Progenitor cell of endocrine pancreas (in vitro differentiated cells): ENCODE data around the gene TAF4. TPM values are rescaled to one million over a fixed set of nuclear protein-coding genes. Genes with fewer than 3 reads are reported as not detected.

Source experiments
- DNase-seq: peaks from one replicate; pipeline ENCODE4 v3.0.0; 2021; ENCODE audit warnings: low spot score; ENCODE audit not compliant: unreplicated experiment
- H3K27ac Mint-ChIP-seq: 2 replicates; pipeline ENCODE4 v1.8.0; 2021; ENCODE audit warnings: mild to moderate bottlenecking, moderate library complexity, mixed read lengths
- H3K27me3 Mint-ChIP-seq: 2 replicates; pipeline ENCODE4 v1.8.0; 2021; ENCODE audit warnings: mixed read lengths
- H3K36me3 Mint-ChIP-seq: 2 replicates; pipeline ENCODE4 v1.8.0; 2022; ENCODE audit warnings: mixed read lengths; ENCODE audit not compliant: insufficient read depth
- H3K4me1 Mint-ChIP-seq: 2 replicates; pipeline ENCODE4 v1.8.0; 2021; ENCODE audit warnings: low read depth, mixed read lengths
- H3K4me3 Mint-ChIP-seq: 2 replicates; pipeline ENCODE4 v1.8.0; 2021; ENCODE audit warnings: low read depth, mild to moderate bottlenecking, moderate library complexity, mixed read lengths
- H3K9me3 Mint-ChIP-seq: 2 replicates; pipeline ENCODE4 v1.8.0; 2021; ENCODE audit warnings: low read depth, mixed read lengths
- total RNA-seq: library from RNA; stranded (reverse); gene quantifications from 2 replicates; pipeline ENCODE4 v1.2.1, GENCODE V29; 2021
- TF ChIP-seq, protein P1 (sequence below): fragments of 200-600 bp; sonication (generic); IDR thresholded peaks from one replicate; pipeline ENCODE4 v1.5.0; 2021; ENCODE audit warnings: antibody characterized with exemption, mild to moderate bottlenecking; ENCODE audit not compliant: unreplicated experiment

The TAF4 gene
- total RNA-seq, 1 donor from 2014 or later: 34.7 TPM

DNA sequence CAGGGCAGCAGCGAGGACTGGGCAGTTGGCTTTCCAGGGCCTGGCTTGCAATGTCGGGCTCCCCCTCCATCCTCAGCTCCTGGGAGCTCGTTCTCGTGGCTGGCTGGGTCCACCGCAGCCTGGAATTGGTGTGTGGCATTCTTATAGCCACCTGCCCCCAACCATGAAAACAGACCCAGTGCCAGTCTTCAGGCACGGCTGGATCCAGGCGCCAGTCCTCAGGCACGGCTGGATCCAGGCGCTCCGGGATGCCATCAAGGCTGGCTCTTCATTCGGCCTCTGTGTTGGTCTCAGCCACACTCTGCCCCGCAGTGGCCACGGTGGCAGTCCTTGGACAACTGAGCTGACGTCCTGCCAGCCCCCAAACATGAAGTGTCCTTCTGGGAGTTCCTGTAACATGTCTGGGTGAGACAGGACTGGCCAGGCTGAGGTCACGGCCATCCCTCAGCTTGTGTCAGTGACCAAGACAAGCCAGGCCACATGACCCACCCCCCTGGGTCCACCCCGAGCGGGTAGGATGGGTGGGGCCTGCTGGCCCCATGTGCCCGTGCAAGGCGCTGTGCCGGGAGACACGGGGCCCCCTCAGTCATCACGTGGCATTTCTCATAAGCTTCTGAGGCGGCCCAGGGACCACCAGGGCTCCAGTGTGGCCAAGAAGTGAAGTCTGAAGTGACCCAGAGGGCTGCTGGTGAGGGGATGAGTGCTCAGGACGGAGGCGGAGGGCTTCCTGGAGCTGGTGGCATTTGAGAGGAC, 99.0 kb downstream of the TAF4 start:
- Mint-ChIP-seq H3K27me3 (no peaks in the 10 kb centered on the region), H3K9me3 (no peaks in the 10 kb centered on the region), H3K4me1 (no peaks in the 10 kb centered on the region), H3K36me3 (peaks cover 3% of the 10 kb centered on the region), H3K27ac (no peak overlapping the region), H3K4me3 (no peak overlapping the region)
- no peak for DNase-seq
- TF ChIP-seq, protein P1, sequence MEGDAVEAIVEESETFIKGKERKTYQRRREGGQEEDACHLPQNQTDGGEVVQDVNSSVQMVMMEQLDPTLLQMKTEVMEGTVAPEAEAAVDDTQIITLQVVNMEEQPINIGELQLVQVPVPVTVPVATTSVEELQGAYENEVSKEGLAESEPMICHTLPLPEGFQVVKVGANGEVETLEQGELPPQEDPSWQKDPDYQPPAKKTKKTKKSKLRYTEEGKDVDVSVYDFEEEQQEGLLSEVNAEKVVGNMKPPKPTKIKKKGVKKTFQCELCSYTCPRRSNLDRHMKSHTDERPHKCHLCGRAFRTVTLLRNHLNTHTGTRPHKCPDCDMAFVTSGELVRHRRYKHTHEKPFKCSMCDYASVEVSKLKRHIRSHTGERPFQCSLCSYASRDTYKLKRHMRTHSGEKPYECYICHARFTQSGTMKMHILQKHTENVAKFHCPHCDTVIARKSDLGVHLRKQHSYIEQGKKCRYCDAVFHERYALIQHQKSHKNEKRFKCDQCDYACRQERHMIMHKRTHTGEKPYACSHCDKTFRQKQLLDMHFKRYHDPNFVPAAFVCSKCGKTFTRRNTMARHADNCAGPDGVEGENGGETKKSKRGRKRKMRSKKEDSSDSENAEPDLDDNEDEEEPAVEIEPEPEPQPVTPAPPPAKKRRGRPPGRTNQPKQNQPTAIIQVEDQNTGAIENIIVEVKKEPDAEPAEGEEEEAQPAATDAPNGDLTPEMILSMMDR: no peak

- DNase-seq: no peak
- Mint-ChIP-seq H3K27ac (no peak overlapping the region), H3K9me3 (no peaks in the 10 kb centered on the region), H3K4me1 (no peaks in the 10 kb centered on the region), H3K27me3 (no peaks in the 10 kb centered on the region), H3K36me3 (peaks cover 5% of the 10 kb centered on the region), H3K4me3 (no peak overlapping the region)
- TF ChIP-seq, protein P1: no peak
These were observed 99.8 kb downstream of the TAF4 start for GRCh38 chr20:61965606-61966491.

DNA sequence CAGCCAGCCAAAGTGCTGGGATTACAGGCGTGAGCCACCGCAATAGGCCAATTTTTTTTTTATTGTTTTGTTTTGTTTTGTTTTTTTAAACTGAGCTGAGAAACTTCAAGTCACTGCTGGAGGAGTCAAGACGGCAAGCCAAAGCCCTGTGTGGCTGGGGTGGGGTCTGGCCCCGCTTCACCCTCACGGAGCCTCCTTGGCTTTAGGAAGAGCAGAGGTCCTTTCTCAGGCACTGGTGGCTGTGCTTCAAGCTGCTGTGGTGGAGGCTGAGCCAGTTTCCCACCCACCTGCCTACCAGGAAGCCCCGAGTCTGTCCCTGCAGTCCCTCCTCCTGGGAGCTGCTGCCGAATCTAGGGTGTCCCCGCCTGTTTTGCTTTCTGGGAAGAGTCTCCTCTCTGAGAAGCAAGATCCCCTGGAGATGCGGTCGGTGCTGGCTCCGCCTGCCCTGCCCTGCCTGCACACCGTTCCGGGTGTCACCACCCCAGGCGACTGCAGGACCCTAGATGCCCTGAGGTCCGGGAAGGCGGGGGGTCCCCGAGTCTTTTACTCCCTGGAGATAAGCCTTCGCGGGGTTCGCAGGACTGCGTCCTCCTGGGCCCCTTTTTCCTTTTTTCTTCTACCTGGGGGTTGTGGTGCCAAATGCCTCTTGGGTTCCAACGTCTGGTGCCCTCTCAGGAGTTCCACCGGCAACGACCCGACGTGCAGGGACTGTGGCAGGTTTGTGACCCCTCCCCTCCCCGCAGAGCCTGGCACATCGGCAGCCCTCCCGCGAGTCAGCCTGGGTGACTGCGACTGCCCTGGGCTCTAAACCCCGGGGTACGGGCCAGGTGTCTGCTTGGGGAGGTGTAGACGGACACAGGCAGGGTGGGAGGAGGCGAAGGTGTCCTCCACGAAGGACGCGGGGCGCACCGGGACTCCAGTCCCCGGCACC, 100.7 kb downstream of the TAF4 start:
- no peak for DNase-seq
- Mint-ChIP-seq H3K4me1 (no peaks in the 10 kb centered on the region), H3K27ac (no peak overlapping the region), H3K4me3 (no peak overlapping the region), H3K36me3 (peaks cover 2% of the 10 kb centered on the region), H3K9me3 (no peaks in the 10 kb centered on the region), H3K27me3 (no peaks in the 10 kb centered on the region)
- TF ChIP-seq, protein P1: no peak

GRCh38 chr20:61963885-61964674, 101.6 kb downstream of the TAF4 start:
- Mint-ChIP-seq H3K9me3 (no peaks in the 10 kb centered on the region), H3K36me3 (peaks cover 2% of the 10 kb centered on the region), H3K4me3 (no peak overlapping the region), H3K27me3 (no peaks in the 10 kb centered on the region), H3K4me1 (no peaks in the 10 kb centered on the region), H3K27ac (no peak overlapping the region)
- no peak for DNase-seq
- TF ChIP-seq, protein P1: no peak
